NCI-H1048 (cell line): ENCODE results near the gene MUSTN1.

Source experiments
- DNase-seq: peaks from one replicate; lab custom pipeline; 2025; lab: John Stamatoyannopoulos, UW

MUSTN1 gene

GRCh38 chr3:52801839-52802238 lies 33.0 kb downstream of the MUSTN1 start:
- no peak for DNase-seq

- DNase-seq, result no peak
These were observed 34.7 kb downstream of the MUSTN1 start for GRCh38 chr3:52800079-52800478.

- DNase-seq, result no peak
These were observed 35.8 kb downstream of the MUSTN1 start for GRCh38 chr3:52798978-52799476.

GRCh38 chr3:52798376-52798977 lies 36.3 kb downstream of the MUSTN1 start:
- no peak for DNase-seq

- no peak for DNase-seq
These were observed 38.4 kb downstream of the MUSTN1 start for GRCh38 chr3:52796411-52796810.

GRCh38 chr3:52795298-52795900 lies 39.4 kb downstream of the MUSTN1 start:
- DNase-seq, result no peak

GRCh38 chr3:52794612-52795099 lies 40.2 kb downstream of the MUSTN1 start, which contains the start of gene ITIH3:
Gene ITIH3 (plus strand): TSS chr3:52794796. CDS start chr3:52794804, 8 bp downstream.
- no peak for DNase-seq

- DNase-seq, result no peak
These were observed 40.9 kb downstream of the MUSTN1 start for GRCh38 chr3:52793702-52794611.

- no peak for DNase-seq
These were observed 41.7 kb downstream of the MUSTN1 start for GRCh38 chr3:52792961-52793695.

GRCh38 chr3:52792413-52792812 lies 42.4 kb downstream of the MUSTN1 start:
- no peak for DNase-seq

GRCh38 chr3:52791928-52792327 lies 42.9 kb downstream of the MUSTN1 start:
- DNase-seq, result no peak

- no peak for DNase-seq
These were observed 43.5 kb downstream of the MUSTN1 start for GRCh38 chr3:52791366-52791765.

- no peak for DNase-seq
These were observed 44.1 kb downstream of the MUSTN1 start for GRCh38 chr3:52790741-52791140.

- no peak for DNase-seq
These were observed 44.5 kb downstream of the MUSTN1 start for GRCh38 chr3:52790337-52790736.

GRCh38 chr3:52789746-52790040 lies 45.1 kb downstream of the MUSTN1 start:
- no peak for DNase-seq

GRCh38 chr3:52788890-52789745 lies 45.7 kb downstream of the MUSTN1 start:
- no peak for DNase-seq

- no peak for DNase-seq
These were observed 46.9 kb downstream of the MUSTN1 start for GRCh38 chr3:52787672-52788625.

- DNase-seq, result no peak
These were observed 47.6 kb downstream of the MUSTN1 start for GRCh38 chr3:52787246-52787645.

GRCh38 chr3:52786330-52787215 lies 48.2 kb downstream of the MUSTN1 start:
- no peak for DNase-seq
